Right ventricle myocardium inferior (tissue), 1 donor: ENCODE measurements around the gene OXT. TPM values are rescaled to one million over a fixed set of nuclear protein-coding genes. Genes with fewer than 3 reads are reported as not detected.

ENCODE experiments used
- ATAC-seq: fragments of 200-7000 bp; cut with Tn5 transposase; one replicate; pipeline ENCODE4 v1.9.1; 2020; ENCODE audit warnings: mild to moderate bottlenecking, moderate library complexity
- DNase-seq: peaks from one replicate; pipeline ENCODE4 v3.0.0; 2021; ENCODE audit errors: missing footprints
- intact Hi-C: fragments of 100-400 bp; cut with DNase I; formaldehyde crosslinking; loops from one replicate; pipeline ENCODE4 v1.11.0; 2022
- total RNA-seq: library from RNA; stranded (reverse); fragmentation: NEBNext Ultra II Directional; extraction: Animal tissue kit (Norgen Biotek cat#: 25700); gene quantifications from one replicate; pipeline ENCODE4 v1.2.1, GENCODE V29; 2021
- donor health status: DM: no; HTN: yes; CAD: no; lungs with severe emphysema.

The OXT gene
- total RNA-seq, 1 donor from 2014 or later = 0.54 TPM

- no peak for ATAC-seq
- intact Hi-C loops = no loop called here
- DNase-seq = no peak
These were observed 10.2 kb downstream of the OXT start for GRCh38 chr20:3081641-3082040.

- intact Hi-C loops = no loop called here
- ATAC-seq = no peak
- DNase-seq = no peak
These were observed 11.0 kb downstream of the OXT start for GRCh38 chr20:3082306-3082951.

DNA sequence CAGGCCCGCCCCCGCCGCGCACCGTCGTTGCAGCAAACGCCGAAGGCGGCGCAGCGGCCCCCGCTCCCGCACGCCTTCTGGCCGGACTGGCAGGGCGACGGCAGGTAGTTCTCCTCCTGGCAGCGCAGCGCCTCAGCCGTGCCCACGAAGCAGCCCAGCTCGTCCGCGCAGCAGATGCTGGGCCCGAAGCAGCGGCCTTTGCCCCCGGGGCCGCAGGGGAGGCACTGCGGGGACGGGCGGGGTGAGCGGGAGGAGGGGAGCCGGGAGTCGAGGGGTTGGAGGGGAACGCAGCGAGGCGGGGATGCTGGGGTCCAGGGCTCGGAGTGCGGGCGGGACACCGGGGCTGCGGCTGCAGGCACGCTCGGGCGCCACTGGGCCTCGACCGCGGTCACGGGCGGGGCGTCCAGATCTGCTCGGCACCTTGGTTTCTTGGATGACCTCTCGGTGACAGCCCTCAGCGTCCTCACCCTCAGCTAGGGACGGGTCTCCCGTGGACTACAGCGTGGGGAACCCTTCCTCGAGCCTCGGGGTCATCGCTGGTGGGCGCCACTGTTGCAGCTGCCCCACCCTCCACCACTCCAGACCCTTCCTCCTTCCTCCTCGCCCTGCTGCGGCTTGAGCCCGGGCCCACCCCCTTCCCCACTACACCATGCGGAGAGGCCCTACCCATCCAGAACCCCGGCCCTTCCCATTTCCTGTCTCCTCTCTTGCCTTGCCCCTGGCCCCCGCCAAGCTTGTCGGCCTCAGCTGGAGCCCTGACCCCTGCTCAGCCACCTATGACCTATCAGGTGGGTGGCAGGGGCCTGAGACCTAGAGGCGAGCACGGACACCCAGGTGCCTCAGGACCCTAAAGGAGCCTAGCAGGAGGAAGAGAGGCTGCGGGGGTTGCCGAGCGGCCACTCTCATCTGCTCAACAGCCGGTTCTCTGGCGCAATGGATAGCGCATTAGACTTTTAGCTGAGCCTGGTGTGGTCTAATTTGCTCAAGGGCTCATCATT is 11.8 kb downstream of the OXT start:
- intact Hi-C loops = no loop called here
- DNase-seq (no peak), ATAC-seq (no peak)

DNA sequence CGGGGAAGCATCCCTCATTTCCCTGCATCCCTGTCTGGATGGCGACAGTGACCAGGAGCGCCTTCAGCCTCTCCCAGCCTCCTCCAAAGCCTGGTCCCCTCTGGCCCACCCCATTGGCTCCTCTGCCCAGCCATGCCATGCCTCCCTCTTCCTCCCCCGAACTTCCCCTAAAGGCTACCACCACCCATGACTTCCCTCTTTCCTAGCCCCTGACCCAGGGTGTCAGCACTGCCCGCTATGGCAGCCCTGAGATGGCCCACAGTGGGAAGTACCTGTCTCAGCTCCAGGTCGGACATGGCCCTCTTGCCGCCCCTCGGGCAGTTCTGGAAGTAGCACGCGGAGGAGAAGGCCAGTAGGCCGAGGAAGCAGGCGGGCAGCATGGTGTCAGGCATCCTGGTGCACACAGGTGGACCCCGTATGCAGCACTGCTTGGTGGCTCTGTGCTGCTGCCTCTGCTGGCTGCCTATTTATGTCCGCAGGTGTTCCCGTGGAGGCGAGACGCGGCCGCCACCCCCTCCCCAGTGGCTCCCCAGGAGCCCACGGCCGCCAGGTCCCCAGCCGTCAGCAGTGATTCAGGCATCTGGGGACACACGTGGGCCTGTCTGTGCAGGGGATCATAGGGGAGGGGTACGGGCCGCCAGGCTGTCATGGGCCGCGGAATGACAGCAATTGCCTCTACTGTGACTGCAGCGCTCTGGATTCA is 13.0 kb downstream of the OXT start, which contains the start of gene AVP:
Gene AVP (minus strand): TSS at position 442 of the 703 bp plus-strand sequence. CDS start 50 bp downstream, at position 392.
- DNase-seq = no peak
- intact Hi-C loops = no loop called here
- ATAC-seq = no peak

DNA sequence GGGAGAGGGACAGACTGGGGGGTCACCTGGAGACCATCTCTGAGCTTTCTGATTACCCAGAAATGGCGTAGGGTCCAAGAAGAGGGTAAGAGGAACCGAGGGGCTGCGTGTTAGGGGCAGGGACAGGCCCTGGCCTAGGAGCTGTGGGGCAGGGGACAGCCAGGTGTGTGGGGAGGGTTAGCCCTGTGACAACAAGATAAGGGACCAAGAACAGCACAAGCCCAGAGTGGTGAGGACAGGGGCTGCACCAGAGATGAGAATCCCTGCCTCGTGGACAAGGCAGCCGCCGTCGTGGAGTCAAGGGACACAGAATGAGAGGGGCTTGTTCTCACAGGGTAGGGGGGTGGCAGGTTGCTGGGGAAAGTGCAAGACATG is 13.6 kb downstream of the OXT start:
- intact Hi-C loops = no loop called here
- ATAC-seq = no peak
- no peak for DNase-seq

GRCh38 chr20:3085571-3086072 is 14.2 kb downstream of the OXT start:
- intact Hi-C loops = no loop called here
- no peak for ATAC-seq
- DNase-seq = no peak

DNA sequence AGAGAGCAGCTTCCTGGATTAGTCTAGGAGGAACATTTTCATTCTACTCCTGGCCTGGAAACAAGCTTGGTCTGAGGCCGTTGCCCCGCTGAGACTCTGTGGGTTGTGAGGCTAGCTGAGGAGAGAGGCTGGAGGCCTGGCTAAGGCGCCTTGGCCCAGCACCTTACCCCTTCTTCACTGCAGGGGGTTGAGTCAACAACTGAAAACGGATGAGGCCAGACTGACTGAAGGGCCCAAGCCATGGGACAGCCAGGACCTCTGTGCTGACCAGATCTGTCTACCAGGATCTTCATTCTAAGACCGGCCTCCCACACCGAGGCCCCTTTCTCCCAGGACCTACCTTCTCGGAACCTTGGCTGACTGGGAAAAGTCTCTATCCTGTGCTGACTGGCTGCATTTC is 16.6 kb downstream of the OXT start:
- intact Hi-C loops = no loop called here
- ATAC-seq (no peak), DNase-seq (no peak)

DNA sequence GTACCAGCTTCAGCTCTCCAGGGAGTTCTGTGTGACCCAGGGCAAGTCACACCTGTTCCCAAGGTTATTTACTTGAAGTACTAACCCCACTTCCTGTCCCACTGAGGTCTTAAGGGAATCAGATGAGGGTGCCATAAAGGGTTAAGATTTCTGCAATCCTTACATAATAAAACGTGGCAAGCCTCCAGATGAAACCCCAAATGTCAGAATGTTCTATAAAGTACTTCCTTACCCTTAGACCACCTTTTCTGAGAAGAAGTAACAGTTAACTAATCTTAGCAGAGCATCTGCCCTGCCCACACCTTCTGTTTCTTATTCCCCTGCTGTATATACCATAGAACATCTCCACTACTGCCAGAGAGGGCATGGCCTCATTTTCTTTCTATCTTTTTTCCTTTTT is 19.1 kb downstream of the OXT start:
- DNase-seq (no peak), ATAC-seq (no peak)
- intact Hi-C loops = no loop called here

- DNase-seq (no peak), ATAC-seq (peak; percentile 48)
- intact Hi-C loops = no loop called here
These were observed 21.4 kb downstream of the OXT start for GRCh38 chr20:3092611-3093379.

- DNase-seq (no peak), ATAC-seq (no peak)
- intact Hi-C loops = no loop called here
These were observed 22.5 kb downstream of the OXT start for GRCh38 chr20:3093861-3094361.

- intact Hi-C loops = no loop called here
These were observed 23.6 kb downstream of the OXT start for GRCh38 chr20:3094848-3095629.

DNA sequence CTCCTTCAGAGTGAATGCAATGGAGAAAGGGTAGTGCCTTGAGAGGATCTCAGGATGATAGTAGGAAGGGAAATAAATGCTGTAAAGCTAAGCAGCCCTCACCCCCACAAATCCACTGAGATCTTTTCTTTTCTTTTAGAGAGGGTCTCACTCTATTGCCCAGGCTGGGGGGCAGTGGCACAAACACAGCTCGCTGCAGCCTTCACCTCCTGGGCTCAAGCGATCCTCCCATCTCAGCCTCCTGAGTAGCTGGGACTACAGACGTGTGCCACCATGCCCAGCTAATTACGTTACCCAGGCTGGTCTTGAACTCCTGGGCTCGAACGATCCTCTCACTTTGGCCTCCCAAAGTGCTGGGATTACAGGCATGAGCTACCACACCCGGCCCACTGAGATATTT is 29.1 kb downstream of the OXT start:
- intact Hi-C loops = no loop called here
- ATAC-seq (no peak), DNase-seq (no peak)

More at GRCh38 chr20:3094848-3095629, 23.6 kb downstream of the OXT start:
- DNase-seq = no peak
- ATAC-seq = no peak

- intact Hi-C loops = no loop called here
- ATAC-seq (no peak), DNase-seq (no peak)
These were observed 29.8 kb downstream of the OXT start for GRCh38 chr20:3101251-3101650.

- DNase-seq (no peak), ATAC-seq (no peak)
- intact Hi-C loops = no loop called here
These were observed 30.5 kb downstream of the OXT start for GRCh38 chr20:3101737-3102574.

- ATAC-seq (no peak), DNase-seq (no peak)
- intact Hi-C loops = no loop called here
These were observed 31.4 kb downstream of the OXT start for GRCh38 chr20:3102575-3103368.
